HG02610 (cell line): ENCODE results near the gene GPALPP1.
"Not testable (repeated sequence)": the region's sequence is repeated elsewhere in the genome, so short reads cannot be mapped to it uniquely, and the experiment has no call there.

ENCODE experiments used
- ATAC-seq: cut with Tn5 transposase; IDR thresholded peaks from one replicate; pipeline ENCODE4 v1.9.1; 2021; ENCODE audit warnings: mild to moderate bottlenecking, moderate library complexity; ENCODE audit not compliant: unreplicated experiment

Gene GPALPP1

DNA sequence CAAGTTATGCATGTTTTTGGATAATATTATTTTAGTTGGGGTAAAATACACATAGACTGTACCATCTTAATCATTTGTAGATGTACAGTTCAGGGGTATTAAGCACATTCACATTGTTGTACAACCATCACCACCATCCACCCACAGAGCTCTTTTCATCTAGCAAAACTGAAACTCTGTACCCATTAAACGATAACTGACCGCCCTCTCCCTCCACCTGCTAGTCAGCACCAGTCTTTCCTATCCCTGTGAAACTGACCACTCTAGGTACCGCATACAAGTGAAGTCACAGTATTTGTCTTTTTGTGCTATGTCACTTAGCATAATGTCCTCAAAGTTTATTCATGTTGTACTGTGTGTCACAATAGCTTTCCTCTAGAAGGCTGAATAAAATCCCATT lies 70.7 kb downstream of the GPALPP1 start:
- ATAC-seq, result no peak

DNA sequence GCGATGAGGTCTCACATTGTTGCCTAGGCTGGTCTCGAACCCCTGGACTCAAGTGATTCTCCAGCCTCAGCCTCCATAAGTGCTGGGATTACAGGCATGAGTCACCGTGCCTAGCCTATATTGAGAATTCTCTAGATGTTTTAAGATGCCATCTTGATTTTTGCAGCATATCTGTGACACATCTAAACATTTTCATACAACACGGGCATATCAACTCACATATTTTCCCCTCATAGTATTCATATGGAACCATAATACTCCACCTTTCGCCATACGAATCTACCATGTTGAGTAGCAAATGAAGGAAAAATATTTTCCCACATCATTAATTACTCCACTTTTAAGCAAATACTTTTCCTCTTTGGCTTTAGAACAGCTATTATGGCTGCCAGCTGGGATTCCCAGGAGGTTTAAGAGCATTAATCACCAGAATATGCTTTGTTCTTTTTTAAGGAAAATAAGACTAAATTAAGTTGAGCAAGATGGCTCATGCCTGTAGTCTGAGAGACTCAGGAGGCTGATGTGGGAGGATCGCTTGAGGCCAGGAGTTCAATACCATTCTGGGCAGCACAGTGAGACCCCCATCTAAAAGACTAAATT lies 74.0 kb downstream of the GPALPP1 start:
- ATAC-seq, result no peak

DNA sequence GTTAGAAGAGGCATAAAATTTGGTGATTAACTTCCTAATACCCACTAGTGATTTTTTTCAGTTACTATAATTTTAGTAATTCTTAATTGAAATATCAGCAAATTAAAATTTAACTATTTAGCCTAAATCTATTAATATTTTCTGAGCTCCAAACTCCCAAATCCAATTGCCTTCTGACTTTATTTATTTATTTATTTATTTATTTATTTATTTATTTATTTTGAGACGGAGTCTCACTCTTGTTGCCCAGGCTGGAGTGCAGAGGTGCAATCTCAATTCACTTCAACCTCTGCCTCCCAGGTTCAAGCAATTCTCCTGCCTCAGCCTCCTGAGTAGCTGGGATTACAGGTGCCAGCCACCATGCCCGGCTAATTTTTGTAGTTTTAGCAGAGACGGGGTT lies 74.6 kb downstream of the GPALPP1 start:
- ATAC-seq, result not testable (repeated sequence)

DNA sequence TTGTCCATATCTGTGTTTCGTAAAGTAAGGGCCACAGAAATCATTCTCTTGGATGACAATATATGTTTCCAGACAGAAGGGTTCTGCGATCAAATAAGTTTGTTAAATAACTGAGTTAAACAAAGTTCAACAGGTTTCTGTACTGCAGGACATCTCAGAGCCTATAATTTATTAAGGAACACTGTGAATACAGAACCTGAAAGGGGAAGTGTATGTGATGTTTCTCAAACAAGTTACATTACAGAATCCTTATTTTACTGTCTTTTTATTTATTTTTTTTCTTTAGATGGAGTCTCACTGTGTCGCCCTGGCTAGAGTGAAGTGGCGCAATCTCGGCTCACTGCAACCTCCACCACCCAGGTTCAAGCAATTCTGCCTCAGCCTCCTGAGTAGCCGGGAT lies 75.6 kb downstream of the GPALPP1 start:
- no peak for ATAC-seq

DNA sequence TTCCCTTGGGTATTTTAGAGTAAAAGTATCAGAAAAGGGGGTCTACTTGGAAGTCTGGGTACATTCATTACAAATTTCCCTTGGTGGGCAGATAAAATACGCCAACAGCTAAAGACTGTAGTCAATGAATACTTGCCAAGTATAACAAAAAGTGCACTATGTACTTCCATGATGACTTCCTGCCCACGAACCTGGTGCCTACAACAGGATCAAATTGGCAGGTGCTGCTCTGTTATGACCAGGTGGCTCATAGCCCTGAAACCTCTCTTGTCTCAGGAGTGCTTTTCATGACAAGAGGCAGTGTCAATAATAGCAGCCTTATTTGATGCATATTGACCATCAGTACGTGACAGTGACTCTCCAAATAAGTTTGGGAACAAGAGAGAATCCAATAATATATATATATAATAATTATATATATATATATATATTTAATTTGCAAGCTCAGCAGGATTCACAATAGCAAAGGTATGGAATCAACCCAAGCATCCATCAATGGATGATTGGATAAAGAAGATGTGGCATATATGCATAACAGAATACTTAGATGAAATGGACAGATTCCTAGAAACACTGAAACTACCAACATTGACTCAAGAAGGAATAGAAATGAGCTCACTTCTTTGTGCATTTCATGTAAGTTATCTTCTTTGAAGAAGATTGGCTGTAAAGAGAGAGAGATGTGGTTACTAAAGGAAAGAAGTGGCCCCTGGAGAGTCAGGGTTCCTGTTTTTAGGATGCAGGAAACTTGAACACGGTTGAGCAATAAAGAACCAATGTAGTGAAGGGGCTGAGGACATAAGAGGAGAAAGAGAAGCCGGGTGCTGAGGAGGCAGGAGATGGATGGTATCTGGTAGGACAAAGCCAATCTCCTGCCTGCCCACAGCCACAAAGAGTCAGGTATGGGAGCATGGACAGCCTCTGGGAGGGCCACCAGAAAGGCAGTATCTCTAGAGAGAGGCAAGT lies 79.0 kb downstream of the GPALPP1 start:
- no peak for ATAC-seq

DNA sequence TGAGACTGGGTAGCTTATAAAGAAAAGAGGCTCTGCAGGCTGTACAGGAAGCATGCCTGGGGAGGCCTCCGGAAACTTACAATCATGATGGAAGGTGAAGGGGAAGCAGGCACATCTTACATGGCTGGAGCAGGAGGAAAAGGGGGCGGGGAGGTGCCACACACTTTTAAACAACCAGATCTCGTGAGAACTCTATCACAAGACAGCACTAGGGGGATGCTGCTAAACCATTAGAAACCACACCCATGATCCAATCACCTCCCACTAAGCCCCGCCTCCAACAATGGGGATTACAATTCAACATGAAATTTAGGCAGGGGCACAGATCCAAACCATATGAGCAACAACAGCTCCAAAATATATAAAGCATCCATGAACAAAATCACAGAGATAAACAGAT lies 84.5 kb downstream of the GPALPP1 start:
- ATAC-seq, result no peak

DNA sequence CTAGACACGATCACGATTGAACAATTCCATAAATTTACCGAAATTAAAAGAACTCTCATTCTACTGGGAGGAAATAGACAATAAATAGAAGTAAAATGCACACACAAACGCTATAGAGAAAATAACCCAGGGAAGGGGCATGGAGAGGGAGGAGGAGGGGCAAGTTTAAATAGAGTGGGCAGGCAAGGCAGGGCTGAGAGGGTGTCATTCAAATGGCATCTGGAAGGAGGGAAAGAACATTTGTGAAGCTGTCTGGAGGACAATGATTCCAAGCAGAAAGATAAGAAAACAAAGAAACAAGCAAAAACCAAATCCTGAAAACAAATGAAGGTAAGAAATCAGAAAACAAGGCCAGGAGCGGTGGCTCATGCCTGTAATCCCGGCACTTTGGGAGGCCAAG lies 85.4 kb downstream of the GPALPP1 start:
- no peak for ATAC-seq

DNA sequence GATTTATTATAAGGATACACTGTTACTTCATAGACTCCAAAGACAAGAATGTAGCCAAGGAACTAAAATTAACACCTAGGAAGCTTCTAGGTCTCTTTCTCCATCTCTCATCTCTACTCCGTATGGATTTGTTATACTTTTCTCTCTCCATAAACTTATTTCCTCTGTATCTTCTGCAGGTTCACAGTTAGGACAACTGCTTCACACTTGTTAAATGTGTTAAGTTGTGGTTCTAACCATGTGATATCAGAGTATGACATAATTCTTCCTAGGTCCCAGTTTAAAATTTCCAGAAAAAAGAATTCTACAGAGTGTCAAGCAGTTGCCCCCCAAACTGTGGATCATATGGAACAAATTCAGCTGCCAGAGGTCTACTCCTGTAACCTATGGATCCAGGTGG lies 88.7 kb downstream of the GPALPP1 start:
- ATAC-seq, result no peak
